22Rv1 (cell line): ENCODE measurements around the gene CYSRT1.

Experiments used
- CTCF ChIP-seq: fragments of 450-650 bp; IDR thresholded peaks from 2 replicates; pipeline ENCODE4 v1.5.1; 2017; ENCODE audit warnings: mild to moderate bottlenecking
- ZFX ChIP-seq: fragments of 450-650 bp; IDR thresholded peaks from 2 replicates; pipeline ENCODE4 v1.6.1; 2017; ENCODE audit warnings: antibody characterized with exemption, borderline replicate concordance

DNA sequence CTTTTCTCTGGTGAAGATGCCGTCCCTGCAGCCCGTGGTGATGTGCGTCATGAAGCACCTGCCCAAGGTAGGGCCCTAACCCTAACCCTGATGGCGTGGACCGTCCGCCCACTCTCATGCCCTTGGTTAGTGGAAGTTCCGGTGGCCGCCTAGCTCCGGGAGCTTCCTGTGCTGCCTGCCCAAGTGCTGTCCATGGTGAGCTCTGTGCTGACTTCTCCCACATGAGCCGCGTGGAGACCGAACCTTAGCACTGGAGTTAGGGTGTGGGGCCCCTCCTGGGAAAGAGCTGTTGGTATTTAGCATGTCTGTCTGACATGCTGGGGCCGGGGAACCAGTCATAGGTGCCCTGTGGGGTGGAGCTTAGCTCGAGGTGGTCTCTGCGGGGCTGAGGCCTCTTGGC is 31.4 kb downstream of the CYSRT1 start:
- TF ChIP-seq CTCF, result no peak
- no peak for TF ChIP-seq ZFX
